ENCODE results near the gene STAT5A. TPM values are rescaled to one million over a fixed set of nuclear protein-coding genes. Genes with fewer than 3 reads are reported as not detected.

STAT5A gene
- total RNA-seq, 1 donor from 2014 or later: 2.9 TPM

Other genes starting within 250 kb of the STAT5A start
- 2.0 and 2.2 TPM in 2 replicates for gene C17orf113, start 237.9 kb upstream of the STAT5A start, total RNA-seq
- gene ZNF385C, start 190.0 kb upstream of the STAT5A start, total RNA-seq: 1.3 and 1.7 TPM in 2 replicates
- gene DHX58, start 175.8 kb upstream of the STAT5A start, total RNA-seq: 0.50 TPM in 1 of 2 replicates, not detected in the other
- 41.9 and 43.6 TPM in 2 replicates for gene KAT2A, start 167.1 kb upstream of the STAT5A start, total RNA-seq
- 0.16 and 0.40 TPM in 2 replicates for gene HSPB9, start 165.7 kb upstream of the STAT5A start, total RNA-seq
- gene RAB5C, start 133.5 kb upstream of the STAT5A start, total RNA-seq: 97.6 and 99.0 TPM in 2 replicates
- 0.05 and 0.14 TPM in 2 replicates for gene KCNH4, start 107.4 kb upstream of the STAT5A start, total RNA-seq
- 0.47 TPM in 1 of 2 replicates, not detected in the other for gene HCRT, start 103.0 kb upstream of the STAT5A start, total RNA-seq
- 8.4 and 8.8 TPM in 2 replicates for gene GHDC, start 94.0 kb upstream of the STAT5A start, total RNA-seq
- gene STAT5B, start 12.1 kb upstream of the STAT5A start, total RNA-seq: 48.3 and 49.2 TPM in 2 replicates
- gene STAT3, start 99.9 kb downstream of the STAT5A start, total RNA-seq: 38.0 and 40.9 TPM in 2 replicates
- gene CAVIN1, start 134.8 kb downstream of the STAT5A start, total RNA-seq: 0.09 and 0.14 TPM in 2 replicates
- gene ATP6V0A1, start 170.4 kb downstream of the STAT5A start, total RNA-seq: 59.4 and 64.7 TPM in 2 replicates
- gene NAGLU, start 247.7 kb downstream of the STAT5A start, total RNA-seq: 20.5 and 21.2 TPM in 2 replicates